Renal cortical epithelial cell (primary cell): ENCODE data around the gene MRPS5. TPM values are rescaled to one million over a fixed set of nuclear protein-coding genes. Genes with fewer than 3 reads are reported as not detected.

ENCODE experiments used
- DNase-seq: peaks from one replicate; pipeline ENCODE4 v3.0.0-alpha.2; 2011; ENCODE audit warnings: low read depth
- total RNA-seq: library from RNA; depleted of rRNA; stranded (reverse); fragments of >200 nt; gene quantifications from 2 replicates; pipeline ENCODE4 v1.2.3, GENCODE V29; 2014

The MRPS5 gene
- total RNA-seq, 1 donor from 2014 or later, result 75.7 TPM

DNA sequence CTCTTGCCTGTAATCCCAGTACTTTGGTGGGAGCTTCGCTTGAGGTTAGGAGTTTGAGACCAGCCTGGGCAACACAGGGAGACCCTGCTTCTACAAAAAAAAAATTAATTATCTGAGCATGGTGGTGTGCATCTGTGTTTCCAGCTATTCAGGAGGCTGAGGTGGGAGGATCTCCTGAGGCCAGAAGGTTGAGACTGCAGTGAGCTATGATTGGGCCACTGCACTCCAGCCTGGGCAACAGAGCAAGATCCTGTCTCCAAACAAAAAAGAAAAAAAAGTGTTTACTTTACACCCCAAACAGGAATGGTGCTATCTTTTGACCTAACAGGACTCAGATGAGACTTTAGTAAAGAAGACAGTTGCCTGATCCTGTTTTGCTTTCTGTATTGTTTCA is 60.5 kb downstream of the MRPS5 start:
- no peak for DNase-seq

DNA sequence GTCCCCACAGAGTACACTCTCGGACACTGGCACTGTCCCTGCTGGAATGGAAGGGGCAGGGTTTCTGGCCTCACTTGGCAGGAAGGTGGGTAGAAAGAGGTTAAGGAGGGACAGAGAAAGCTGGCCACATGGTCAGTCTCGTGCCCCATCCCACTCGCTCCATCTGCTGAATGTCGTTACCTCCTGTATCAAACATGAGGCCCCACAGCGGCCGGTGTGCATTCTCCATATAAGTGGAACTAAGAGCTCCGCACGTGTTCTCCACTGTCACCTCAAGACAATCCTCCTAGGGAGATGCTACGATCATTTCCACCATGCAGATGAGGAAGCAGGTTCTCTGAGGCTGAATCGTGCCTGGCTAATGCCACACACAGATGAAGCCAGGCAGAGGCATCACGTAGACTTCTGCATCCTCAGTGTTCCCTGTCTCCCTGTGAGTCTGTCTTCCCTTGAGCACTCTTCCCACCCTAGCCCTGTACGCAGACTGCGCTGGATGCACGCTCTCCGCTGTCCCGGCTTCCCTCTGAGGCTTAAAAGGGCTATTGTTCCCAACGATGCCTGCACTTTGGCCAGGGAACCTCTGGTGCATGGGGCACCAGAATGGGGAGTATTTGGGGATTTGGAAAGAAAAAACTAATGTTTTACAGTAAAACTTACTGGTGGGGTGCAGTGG is 61.0 kb downstream of the MRPS5 start:
- DNase-seq, result no peak

DNA sequence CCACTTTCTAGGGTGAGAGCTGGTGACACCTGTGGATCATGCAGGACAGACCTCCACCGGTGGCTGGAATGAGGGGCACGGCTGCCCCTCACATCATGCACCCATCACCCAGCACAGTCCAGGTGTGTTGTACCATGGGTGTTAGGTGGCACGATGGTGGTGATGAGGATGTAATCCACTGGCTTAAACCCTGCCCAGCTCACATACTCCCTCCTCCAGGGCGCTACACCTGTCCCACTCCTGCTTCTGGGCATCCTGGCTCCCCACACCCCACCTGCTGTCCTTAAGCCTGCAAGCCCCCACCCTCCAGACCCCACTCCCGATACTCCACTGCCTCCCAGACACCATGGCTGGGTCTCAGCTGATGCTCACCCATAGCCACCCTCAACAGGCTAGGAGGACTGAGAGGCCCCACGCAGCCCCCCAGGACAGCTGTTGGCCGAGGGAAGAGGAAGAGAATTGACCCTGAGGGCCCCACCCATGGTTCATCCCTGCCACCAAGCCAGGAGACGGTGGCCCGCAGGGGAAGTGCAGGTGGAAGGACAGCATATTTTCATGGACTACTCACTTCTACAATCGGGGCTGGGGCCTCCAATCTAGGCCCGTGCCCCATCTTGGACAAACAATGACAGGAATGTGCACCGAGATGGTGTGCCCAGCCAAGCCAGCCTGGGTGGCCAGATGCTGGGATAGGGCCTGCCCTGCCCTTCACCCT is 61.8 kb downstream of the MRPS5 start:
- no peak for DNase-seq

DNA sequence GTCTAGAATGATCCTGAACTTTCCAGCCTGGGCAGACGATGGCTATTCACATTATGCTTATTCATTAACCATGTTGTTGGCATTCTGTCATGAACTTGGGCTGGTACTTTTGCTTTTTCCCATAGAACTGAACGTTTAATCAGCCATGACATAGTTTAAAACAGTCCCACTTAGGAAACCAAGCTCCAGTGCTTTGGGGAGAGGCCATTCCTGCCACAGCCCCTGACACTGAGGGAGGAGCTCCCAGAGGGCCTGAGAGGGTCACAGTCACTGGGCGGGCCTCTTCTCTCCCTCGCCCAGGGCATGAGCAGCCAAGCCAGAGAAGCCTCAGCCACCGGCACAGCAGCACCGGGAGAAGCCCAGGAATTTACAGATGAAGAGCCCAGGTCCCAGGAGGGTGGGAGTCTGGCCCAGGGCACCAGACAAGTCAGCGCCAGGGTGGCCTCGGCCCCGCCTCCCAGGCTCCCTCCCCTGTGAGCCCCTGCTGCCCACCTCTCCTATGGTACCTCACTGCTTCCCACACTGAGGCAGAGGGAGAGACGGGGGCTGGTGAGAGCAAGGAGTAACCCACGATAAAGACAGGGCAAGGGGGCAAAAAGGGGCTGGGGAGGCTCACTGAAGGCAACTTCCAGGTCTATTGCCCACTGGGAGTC is 62.5 kb downstream of the MRPS5 start:
- DNase-seq, result peak; percentile 99

DNA sequence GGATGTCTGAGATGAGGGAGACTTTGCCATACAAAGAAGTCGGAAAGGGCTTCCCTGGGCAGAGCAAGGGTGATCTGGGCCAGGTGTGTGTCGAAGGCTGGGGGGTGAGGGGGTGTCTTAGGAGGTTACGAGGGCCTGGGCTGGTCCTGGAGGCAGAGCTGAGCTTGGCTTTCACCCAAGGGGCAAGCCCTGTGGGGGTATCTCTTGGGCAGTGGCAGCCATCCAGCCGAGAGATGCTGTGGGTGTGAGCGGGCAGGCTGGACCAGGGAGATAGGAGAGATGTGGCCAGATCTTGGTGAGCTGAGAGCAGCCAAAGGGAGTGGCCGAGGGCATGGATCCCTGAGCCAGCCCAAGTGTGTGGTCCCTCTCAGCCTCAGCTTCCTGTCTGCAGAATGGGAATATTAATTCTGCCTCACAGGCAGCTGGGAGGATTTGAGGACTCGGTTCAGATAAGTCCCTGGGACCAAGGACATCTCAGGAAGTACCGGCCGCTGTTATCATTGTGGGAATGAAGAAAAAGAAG is 63.1 kb downstream of the MRPS5 start:
- DNase-seq, result no peak

DNA sequence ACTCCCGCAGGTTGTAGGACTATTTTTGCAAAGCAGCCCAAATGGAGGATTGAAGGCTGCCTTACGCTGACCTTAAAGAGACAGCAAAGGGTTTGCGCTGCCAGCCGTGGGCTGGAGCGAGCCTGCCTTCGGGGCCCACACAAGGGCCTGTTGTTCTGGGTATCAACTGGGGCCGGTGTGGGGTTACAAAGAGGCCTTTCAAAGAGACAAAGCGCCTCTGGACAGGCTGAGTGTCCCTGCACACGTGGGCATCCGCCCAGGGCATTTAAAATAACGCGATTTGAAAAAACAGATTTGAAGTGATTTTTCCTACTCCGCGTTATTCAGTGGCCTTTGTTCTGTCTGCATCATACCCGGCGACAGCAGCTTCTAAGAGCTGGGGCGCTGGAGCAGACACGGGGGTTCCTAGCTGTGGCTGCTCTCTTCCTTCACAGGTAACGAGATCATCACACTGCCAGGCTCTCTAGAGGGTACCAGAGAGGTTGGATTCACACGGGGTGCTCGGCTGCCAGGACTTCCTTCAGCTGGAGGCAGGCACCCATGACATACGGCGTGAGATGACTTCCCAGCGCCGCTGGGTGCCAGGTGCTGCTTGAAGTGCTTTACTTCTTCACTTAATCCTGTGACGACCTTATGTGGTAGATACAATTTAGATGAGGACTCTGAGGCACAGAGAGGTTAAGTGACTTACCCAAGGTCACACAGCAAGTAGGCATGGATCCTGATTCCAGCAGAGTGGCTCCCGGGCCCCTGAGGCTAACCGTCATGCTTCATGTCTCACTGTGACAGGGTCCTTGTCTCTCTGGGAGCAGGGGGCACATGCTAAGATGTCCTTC is 63.9 kb downstream of the MRPS5 start:
- DNase-seq, result no peak

DNA sequence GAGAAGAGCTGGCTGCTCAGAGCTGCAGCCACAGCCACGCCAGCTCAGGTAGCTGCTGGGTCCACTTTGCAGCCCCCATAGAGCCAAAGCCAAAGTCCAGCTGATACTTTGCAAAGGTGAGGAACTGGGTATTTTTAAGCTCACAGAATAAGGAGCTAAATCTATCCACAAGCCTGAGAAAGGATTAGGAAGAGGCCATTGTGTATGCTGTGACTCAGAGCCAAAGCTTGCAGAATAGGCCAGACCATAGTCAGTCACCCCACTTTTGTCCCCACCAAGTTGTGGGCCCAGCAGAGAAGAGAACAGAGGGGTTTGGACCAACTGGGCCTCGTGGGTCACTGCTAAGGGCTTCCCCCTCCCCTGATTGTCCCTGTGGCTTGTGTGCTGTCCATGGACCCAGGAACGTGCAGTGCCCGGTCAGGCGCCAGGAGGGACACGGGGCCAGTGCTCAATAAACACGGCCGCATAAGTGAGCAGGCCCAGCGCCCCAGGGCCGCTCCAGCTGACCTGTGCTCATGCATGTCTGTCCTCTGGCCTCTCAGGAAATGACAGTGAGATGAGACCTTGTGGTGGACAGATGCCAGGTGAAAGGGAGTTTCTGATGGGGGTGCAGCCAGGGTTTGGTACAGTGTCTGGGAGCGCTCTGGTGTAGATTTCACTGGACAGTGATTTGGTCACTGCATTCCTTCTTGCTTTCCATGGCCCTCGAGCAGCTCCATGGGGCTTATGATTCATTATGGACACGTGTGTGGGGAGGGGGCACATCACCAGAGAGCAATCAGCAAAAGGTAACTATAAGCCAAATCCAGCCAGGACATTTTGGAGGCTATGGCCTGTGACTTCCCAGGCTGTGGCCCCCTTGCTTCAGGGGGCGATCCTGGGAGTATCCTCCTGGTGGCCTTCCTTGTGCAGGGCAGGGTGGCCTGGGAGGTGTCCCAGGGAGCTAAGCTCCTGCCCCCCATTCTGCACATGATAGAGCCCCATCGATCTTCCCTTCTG is 64.8 kb downstream of the MRPS5 start:
- peak; percentile 85 for DNase-seq

DNA sequence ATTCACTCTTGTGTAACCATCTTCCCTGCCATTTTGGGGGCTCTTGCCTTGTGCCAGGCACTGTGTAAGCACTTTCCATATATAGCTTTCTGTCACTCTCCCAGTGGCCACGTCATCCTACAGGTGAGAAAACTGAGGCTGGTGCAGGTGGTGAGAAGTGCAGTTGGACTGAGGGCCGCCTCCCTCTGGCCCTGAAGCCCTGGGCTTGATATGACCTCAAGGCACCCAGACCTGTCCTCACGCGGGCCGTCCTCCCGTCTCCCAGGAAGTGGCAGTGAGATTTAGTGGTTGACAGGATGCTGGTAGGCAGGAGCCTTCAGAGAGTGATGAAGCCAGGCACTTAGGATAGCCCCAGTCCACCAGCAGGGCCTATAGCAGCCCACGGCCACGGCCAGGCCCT is 65.6 kb downstream of the MRPS5 start:
- DNase-seq, result no peak

DNA sequence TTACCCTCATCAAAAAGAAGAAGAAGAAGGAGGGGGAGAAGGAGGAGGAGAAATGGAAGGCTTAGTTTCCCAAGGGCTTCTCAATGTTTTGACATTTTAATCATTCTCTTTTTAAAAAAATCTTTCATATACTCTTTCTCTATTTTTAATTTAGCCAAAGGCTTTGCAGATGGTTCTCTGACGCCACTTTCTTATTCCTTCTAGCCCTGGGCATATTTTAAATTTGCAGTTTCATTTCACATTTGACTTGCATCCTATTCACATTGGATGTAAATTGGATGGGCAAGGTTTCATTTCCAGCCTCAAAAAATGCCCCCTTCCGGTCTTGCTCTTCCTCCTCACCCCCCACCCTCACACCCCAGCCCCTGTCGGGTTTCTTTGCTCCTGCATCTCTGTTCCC is 66.3 kb downstream of the MRPS5 start:
- no peak for DNase-seq

DNA sequence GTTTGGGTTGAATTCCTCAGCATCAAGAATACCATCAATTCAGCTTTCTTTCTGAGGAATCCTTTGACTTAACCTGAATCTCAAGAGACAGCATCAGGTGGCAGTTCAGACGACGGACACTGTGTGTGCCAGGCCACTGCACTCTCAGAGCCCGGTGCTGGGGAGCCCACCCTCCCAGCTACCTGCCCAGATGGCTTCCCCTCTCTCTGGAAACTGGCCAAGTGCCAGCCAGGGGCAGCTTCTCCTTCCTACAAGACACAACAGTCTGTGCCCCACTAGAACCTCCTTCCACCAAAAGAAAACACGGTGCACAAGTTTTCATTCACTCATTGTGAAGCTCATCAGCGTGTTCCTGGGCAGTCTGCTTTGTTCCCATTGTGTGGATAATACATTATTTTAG is 67.6 kb downstream of the MRPS5 start:
- DNase-seq, result no peak

DNA sequence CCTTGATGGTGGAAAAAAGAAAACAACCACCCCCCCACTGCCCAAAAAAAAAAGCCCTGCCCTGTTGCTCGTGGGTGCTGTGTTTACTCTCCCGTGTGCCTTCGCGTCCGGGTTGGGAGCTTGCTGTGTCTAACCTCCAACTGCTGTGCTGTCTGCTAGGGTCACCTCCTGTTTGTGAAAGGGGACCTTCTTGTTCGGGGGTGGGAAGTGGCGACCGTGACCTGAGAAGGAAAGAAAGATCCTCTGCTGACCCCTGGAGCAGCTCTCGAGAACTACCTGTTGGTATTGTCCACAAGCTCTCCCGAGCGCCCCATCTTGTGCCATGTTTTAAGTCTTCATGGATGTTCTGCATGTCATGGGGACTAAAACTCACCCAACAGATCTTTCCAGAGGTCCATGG is 68.1 kb downstream of the MRPS5 start:
- DNase-seq, result no peak

DNA sequence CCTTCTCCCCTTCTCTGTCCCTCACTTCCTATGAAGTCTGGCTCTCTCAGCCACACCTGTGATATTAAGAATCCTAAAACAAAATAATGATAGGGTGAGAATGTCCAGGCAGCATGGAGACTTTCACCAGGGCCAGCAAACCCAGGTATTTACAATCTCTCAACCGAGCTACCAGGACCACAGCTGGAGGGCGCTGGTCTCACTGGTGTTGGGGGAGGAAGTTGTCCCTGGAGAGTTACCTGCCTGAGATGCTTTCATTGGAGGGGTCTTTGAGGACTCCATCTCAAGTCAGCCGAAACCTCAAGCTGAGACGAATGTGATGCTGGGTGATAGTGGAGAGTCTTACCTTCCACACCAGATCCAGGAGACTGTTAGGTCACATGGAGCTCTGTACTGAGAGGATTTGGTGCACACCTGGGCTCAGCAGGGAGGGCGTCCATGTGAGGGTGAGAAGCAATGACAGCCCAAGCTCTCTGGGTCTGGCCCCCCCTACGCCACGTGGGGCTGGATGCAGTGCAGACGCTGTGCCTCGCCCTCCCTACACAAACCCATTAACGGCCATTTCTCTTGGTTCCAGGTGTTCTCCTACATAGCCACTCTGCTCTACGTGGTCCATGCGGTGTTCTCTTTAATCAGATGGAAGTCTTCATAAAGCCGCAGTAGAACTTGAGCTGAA is 68.7 kb downstream of the MRPS5 start:
- DNase-seq, result no peak

DNA sequence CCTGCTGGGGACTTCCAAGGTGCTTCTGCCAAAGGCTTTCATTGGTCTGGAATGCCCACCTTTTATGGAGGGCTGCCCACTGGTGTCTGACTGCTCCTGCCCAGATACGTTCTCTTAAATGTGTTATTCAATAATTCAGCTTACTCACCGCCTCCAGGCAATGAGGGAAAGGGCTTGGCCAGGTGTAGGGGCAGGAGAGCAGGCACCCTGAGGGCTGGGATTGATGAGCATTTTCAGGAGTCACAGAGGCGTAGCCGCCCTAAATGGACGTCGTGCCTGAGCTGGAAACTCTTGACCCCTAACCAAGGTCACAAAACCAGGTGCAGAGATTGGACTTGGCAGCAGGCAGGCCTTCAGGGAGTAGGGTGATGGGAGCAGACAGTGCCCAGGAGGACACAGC is 69.3 kb downstream of the MRPS5 start:
- DNase-seq, result peak; percentile 97

DNA sequence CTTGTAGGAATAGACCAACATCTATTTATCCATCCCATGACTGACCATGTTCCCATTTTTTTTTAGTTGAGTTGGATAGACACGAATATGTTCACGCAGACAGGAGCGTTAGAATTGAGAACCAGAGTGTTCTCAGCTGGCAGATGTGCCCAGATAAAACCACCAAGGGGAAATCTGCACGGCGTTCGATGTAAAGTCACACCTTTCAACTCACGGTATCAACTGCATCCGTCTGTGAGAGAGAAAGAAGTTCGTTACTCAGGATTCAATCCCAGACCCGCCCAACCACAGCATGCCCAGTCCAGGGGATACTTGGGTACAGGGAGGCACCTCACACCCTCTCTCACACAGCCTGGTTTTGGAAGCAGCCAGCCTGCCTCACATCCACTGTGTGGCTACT is 70.0 kb downstream of the MRPS5 start:
- no peak for DNase-seq

DNA sequence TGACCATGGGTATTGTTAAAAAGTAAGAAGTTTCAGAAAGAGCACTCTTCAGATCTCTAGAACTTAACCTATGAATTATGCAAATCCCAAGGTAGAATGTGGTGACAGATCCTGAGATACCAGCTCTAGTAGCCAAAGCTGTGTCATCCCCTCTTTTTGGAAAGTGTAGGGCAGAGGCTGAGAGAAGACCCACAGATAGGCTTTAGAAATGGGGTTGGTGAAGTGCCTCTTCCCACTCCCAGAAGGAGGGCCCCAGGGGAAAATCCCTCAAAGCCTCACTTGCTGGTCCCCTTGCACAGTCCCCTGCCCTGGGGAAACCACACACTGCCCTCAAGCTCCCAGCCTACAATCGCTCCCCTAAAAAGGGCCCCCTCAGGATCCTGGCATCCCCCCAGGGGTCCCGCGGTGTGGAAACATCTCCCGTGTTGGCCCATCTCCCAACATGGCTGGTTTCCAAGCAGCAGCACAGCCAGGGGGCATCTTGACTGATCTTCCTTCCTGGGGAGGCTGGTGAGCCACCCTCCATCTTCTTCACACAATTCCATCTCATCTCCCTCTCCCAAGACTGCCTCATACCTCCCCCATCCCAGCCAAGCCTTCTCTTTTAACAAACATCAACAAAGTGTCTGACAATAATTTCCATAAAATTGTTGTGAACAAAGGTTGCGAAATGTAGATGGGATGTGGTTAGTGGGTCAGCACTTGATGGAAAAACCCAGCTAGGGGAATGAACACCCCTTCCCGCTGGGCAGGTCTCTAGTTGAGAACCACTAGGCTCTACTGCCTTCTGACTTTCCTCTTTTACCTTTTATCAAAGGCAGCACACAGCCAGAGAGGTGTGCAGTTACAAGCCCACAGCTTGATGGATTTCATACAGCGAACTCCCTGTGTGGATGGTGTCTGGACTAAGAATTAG is 71.0 kb downstream of the MRPS5 start:
- peak; percentile 71 for DNase-seq

DNA sequence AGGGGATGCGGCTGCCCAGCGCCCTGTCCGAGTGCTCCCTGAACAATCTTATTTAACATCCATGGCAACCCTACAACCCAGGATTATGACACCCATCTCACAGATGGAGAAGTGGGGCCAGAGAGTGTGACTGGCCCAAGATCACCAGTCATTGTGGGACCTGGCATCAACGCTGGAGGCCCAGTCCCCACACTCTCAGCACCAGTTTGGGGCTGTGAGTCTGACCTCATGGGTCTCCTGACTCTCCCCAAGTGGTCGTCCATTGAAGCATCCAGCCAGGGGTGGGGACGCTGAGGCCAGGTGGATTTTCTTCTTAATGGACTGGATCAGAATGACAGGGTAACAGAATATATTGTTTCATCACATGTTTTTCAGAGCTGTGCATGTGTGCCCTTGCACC is 71.6 kb downstream of the MRPS5 start:
- no peak for DNase-seq

DNA sequence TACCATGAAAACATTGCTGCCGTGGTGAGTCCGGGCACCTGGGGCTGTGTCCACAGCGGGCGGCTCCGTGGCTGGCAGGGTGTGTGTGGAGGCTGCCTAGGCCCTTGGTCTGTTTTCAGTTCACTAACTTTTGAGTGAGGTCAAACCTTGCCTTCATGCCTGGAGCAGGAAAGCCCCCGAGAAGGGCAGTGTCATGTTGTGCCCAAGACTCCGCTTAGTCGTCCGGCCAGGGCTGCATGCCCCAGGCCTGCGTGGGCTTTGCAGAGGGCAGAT is 72.0 kb downstream of the MRPS5 start:
- no peak for DNase-seq

DNA sequence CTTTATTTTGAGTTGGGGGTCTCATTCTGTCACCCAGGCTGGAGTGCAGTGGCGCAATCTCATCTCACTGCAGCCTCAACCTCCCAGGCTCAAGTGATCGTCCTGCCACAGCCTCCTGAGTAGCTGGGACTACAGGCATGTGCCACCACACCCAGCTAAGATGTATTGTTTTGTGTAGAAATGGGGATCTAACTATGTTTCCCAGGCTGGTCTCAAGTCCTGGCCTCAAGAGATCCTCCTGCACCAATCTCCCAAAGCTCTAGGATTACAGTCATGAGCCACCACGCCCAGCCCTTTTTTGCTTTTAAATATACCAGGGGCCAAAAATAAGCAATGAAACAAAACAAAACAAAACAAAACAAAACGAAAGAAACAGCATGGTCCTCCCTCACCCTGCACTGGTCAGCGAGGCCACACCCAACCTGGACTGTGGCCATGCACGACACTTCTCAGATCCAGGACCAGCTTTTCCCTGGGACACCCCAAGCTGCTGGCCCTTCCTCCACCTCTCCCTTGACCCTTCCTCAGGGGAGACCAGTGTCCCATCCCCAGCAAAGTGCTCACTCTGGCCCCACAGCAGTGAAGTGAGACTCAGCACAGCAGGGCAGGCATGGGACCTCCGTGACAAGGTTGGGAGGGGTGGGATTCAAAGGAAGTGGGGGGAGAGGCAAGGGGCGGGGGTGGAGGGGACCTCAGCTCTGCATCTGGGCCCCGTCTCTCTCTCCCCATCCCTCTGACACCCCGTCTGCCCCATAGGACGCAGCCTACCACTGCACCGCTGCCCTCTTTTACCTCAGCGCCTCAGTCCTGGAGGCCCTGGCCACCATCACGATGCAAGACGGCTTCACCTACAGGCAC is 72.6 kb downstream of the MRPS5 start:
- no peak for DNase-seq
